Keratinocyte (primary cell): ENCODE results near the gene TRIM27.

Source experiments
- EZH2 ChIP-seq: IDR thresholded peaks from one replicate; pipeline ENCODE4 v1.6.1; 2012; ENCODE audit warnings: inconsistent platforms, mild to moderate bottlenecking, low read length, moderate library complexity
- TF ChIP-seq, protein P1 (sequence below), 3 experiments: IDR thresholded peaks in 1 of 3; conservative IDR thresholded peaks in 1 of 3; optimal IDR thresholded peaks in 1 of 3; 2 replicates in 2 of 3; 3 replicates in 1 of 3; pipeline versions ENCODE3 to v1.5.1; 2011; ENCODE audit warnings: low read length in 3 of 3, mild to moderate bottlenecking in 3 of 3, moderate library complexity in 2 of 3, control low read depth in 1 of 3, inconsistent platforms in 1 of 3; ENCODE audit not compliant: insufficient read depth in 2 of 3; ENCODE audit errors: extremely low read depth in 1 of 3

DNA sequence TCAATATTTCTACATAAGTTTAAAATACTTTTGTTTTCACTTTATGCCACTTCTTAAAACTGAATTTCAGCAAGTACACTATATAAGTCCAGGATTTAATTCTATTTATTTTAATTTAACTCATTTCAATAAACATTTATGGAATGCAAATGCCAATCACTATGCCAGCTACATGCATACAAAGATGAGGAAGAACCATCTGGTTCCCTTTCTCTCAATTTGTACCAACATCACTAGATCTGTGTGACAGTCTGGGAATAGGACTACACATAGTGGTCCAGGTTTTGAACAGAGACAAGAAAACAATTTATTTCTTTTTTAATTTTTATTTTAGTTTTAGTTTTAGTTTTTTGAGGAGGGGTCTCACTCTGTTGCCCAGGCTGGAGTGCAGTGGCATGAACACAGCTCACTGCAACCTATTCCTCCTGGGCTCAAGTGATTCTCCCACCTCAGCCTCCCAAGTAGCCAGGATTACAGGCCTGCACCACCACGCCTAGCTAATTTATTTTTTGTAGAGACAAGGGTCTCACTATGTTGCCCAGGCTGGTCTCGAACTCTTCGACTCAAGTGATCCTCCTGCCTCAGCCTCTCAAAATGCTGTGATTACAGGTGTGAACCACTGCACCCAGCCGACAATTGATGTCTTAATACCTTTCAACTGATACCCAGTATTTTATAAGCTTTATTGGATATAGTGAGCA is 35.8 kb downstream of the TRIM27 start:
- TF ChIP-seq, protein P1, sequence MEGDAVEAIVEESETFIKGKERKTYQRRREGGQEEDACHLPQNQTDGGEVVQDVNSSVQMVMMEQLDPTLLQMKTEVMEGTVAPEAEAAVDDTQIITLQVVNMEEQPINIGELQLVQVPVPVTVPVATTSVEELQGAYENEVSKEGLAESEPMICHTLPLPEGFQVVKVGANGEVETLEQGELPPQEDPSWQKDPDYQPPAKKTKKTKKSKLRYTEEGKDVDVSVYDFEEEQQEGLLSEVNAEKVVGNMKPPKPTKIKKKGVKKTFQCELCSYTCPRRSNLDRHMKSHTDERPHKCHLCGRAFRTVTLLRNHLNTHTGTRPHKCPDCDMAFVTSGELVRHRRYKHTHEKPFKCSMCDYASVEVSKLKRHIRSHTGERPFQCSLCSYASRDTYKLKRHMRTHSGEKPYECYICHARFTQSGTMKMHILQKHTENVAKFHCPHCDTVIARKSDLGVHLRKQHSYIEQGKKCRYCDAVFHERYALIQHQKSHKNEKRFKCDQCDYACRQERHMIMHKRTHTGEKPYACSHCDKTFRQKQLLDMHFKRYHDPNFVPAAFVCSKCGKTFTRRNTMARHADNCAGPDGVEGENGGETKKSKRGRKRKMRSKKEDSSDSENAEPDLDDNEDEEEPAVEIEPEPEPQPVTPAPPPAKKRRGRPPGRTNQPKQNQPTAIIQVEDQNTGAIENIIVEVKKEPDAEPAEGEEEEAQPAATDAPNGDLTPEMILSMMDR (optimal IDR thresholded peaks at IDR 0.05 in 1 of 3, IDR thresholded peaks at IDR 0.05 in 1 of 3, conservative IDR thresholded peaks at IDR 0.05 in 1 of 3; ENCODE audit: extremely low read depth in 1 of 3, insufficient read depth in 2 of 3, low read length in 3 of 3): no peak
- TF ChIP-seq EZH2: no peak
